ENCODE data around the gene PKLR.

The PKLR gene

GRCh38 chr1:155241841-155242264 lies 59.4 kb downstream of the PKLR start:
- no peak for TF ChIP-seq FOXP2 (optimal IDR thresholded peaks at IDR 0.05; ENCODE audit: borderline replicate concordance, extremely low read depth, extremely low read length, insufficient read depth)
- TF ChIP-seq, protein P1, sequence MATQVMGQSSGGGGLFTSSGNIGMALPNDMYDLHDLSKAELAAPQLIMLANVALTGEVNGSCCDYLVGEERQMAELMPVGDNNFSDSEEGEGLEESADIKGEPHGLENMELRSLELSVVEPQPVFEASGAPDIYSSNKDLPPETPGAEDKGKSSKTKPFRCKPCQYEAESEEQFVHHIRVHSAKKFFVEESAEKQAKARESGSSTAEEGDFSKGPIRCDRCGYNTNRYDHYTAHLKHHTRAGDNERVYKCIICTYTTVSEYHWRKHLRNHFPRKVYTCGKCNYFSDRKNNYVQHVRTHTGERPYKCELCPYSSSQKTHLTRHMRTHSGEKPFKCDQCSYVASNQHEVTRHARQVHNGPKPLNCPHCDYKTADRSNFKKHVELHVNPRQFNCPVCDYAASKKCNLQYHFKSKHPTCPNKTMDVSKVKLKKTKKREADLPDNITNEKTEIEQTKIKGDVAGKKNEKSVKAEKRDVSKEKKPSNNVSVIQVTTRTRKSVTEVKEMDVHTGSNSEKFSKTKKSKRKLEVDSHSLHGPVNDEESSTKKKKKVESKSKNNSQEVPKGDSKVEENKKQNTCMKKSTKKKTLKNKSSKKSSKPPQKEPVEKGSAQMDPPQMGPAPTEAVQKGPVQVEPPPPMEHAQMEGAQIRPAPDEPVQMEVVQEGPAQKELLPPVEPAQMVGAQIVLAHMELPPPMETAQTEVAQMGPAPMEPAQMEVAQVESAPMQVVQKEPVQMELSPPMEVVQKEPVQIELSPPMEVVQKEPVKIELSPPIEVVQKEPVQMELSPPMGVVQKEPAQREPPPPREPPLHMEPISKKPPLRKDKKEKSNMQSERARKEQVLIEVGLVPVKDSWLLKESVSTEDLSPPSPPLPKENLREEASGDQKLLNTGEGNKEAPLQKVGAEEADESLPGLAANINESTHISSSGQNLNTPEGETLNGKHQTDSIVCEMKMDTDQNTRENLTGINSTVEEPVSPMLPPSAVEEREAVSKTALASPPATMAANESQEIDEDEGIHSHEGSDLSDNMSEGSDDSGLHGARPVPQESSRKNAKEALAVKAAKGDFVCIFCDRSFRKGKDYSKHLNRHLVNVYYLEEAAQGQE (IDR thresholded peaks at IDR 0.05; ENCODE audit: insufficient read depth in 1 of 2, low read depth in 2 of 2, low read length in 2 of 2), result peak; percentile 50 to 74; a peak in 3 of 4 replicates

DNA sequence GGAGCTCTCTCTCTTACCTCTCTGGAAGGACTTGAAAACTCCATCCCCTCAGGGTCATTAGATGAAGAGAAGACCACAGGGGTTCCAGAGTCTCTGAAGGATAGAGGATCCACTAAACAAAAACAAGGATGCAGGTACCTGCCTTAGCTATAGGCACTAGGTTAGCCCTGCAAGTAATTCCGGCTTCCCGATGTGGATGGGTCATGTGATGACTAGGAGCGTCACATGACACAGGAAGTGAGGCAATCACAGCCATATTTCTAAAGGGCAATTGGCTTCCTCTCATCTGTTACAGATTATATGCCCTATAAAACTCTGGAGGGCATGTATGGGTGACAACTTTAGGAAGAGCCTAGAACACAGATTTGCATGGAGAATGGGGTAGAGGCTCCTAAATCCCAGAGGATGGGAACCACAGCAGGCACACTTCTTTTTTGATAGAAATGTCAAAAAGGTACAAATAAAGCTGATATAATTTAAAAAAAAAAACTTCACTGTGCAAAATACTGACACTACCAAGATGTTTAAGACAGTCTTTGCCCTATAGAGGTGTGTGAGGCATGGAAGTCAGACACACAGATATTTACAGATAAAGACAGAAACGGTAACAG lies 60.1 kb downstream of the PKLR start:
- TF ChIP-seq SIN3A (IDR thresholded peaks at IDR 0.05; ENCODE audit: borderline replicate concordance, insufficient read depth, low read length), result peak; percentile 99
- TF ChIP-seq TAF1 (IDR thresholded peaks at IDR 0.05; ENCODE audit: borderline replicate concordance, insufficient read depth, low read length), result peak; percentile 41; the same call in 1 of the 2 replicates
- no peak; the same call in 1 of the 2 replicates for TF ChIP-seq POLR2AphosphoS5 (IDR thresholded peaks at IDR 0.05; ENCODE audit: low read depth, low read length)

Data from PFSK-1 (cell line).